Muscle of leg (tissue), 11 donors: ENCODE results near the gene TNNC1. TPM values are rescaled to one million over a fixed set of nuclear protein-coding genes. Genes with fewer than 3 reads are reported as not detected.

Experiments
- DNase-seq: peaks from one replicate; pipeline ENCODE4 v3.0.0; 2013
- H3K27ac ChIP-seq: one replicate; pipeline ENCODE4 v1.5.1; 2013; ENCODE audit warnings: mild to moderate bottlenecking, low read length, control low read depth
- H3K27me3 ChIP-seq: one replicate; pipeline ENCODE4 v1.6.1; 2013; ENCODE audit warnings: low read length; ENCODE audit not compliant: control insufficient read depth, insufficient read depth
- H3K36me3 ChIP-seq: one replicate; pipeline ENCODE4 v1.6.1; 2013; ENCODE audit warnings: low read length; ENCODE audit not compliant: control insufficient read depth, insufficient read depth
- H3K4me1 ChIP-seq: one replicate; pipeline ENCODE4 v1.6.1; 2013; ENCODE audit warnings: low read length; ENCODE audit not compliant: control insufficient read depth, insufficient read depth
- H3K4me3 ChIP-seq: one replicate; pipeline ENCODE4 v1.5.1; 2013; ENCODE audit warnings: low read length, control low read depth
- H3K9me3 ChIP-seq: replicated peaks from 2 replicates; pipeline ENCODE4 v1.6.1; 2013; ENCODE audit warnings: low read depth, low read length; ENCODE audit not compliant: control insufficient read depth
- WGBS: methylation state at CpG from one replicate; pipeline ENCODE4 v1.1.5; 2013; ENCODE audit warnings: missing lambda C conversion rate; ENCODE audit not compliant: insufficient coverage; 5-methylcytosine and 5-hydroxymethylcytosine counted together
- polyA plus RNA-seq, 8 donors: library from polyadenylated mRNA; unstranded; fragments of 120-200 nt; gene quantifications; one replicate each; pipeline versions ENCODE4 v1.2.1 to v1.2.3, GENCODE V29; 2013; ENCODE audit warnings: inconsistent platforms in 1 of 8, low replicate concordance in 1 of 8; ENCODE audit not compliant: insufficient read length in 8 of 8, insufficient read depth in 1 of 8
- total RNA-seq: library from RNA; stranded (reverse); fragments of 120-200 nt; gene quantifications from one replicate; pipeline ENCODE4 v1.2.4, GENCODE V29; 2013

TNNC1 gene
- total and polyA plus RNA-seq, 9 donors: 521 to 1,724 (median 617) TPM

GRCh38 chr3:52458770-52459545 lies 5.1 kb upstream of the TNNC1 start:
- Histone ChIP-seq H3K27ac (no peak overlapping the region), H3K4me1 (peaks cover 27% of the 10 kb centered on the region), H3K36me3 (peaks cover 40% of the 10 kb centered on the region), H3K9me3 (no peaks in the 10 kb centered on the region), H3K4me3 (no peak overlapping the region), H3K27me3 (no peaks in the 10 kb centered on the region)
- WGBS: 99% methylated on average over 8 of the region's 14 CpGs
- no peak for DNase-seq

- Histone ChIP-seq H3K27ac (no peak overlapping the region), H3K27me3 (no peaks in the 10 kb centered on the region), H3K9me3 (no peaks in the 10 kb centered on the region), H3K4me1 (peaks cover 34% of the 10 kb centered on the region), H3K4me3 (no peak overlapping the region), H3K36me3 (peaks cover 40% of the 10 kb centered on the region)
- 100% methylated on average over 4 of the region's 6 CpGs for WGBS
- no peak for DNase-seq
Observed at GRCh38 chr3:52458031-52458760, 4.4 kb upstream of the TNNC1 start.

- no CpG with 5 or more reads among the region's 5 CpGs for WGBS
- H3K27ac ChIP-seq: peak overlapping the region; percentile 92
- peaks cover 47% of the 10 kb centered on the region for H3K4me1 ChIP-seq
- DNase-seq: no peak
- no peaks in the 10 kb centered on the region for H3K27me3 ChIP-seq
- H3K36me3 ChIP-seq: peaks cover 34% of the 10 kb centered on the region
- H3K9me3 ChIP-seq: no peaks in the 10 kb centered on the region
- H3K4me3 ChIP-seq: peak overlapping the region; percentile 99
Observed at GRCh38 chr3:52456800-52457183, 3.0 kb upstream of the TNNC1 start.

GRCh38 chr3:52456169-52456799 lies 2.4 kb upstream of the TNNC1 start:
- H3K4me1 ChIP-seq: peaks cover 47% of the 10 kb centered on the region
- no peaks in the 10 kb centered on the region for H3K9me3 ChIP-seq
- WGBS: 0% methylated on average over 1 of the region's 13 CpGs

GRCh38 chr3:52455283-52456168 lies 1.7 kb upstream of the TNNC1 start, which contains the start of gene NISCH:
NISCH (plus strand) TSS chr3:52455604; CDS start chr3:52455642, 38 bp downstream.
- peak; percentile 92 for DNase-seq
- H3K9me3 ChIP-seq: no peaks in the 10 kb centered on the region
- H3K27ac ChIP-seq: peak within 1 kb of the TSS; percentile 92
- H3K4me1 ChIP-seq: peaks cover 55% of the 10 kb centered on the region
- H3K36me3 ChIP-seq: peaks cover 27% of the 10 kb centered on the region
- no peaks in the 10 kb centered on the region for H3K27me3 ChIP-seq
- peak within 1 kb of the TSS; percentile 99 for H3K4me3 ChIP-seq
- WGBS: 1% methylated on average over 85 of the region's 86 CpGs

More at GRCh38 chr3:52456169-52456799, 2.4 kb upstream of the TNNC1 start:
- no peaks in the 10 kb centered on the region for H3K27me3 ChIP-seq
- H3K27ac ChIP-seq: peak overlapping the region; percentile 92
- H3K4me3 ChIP-seq: peak overlapping the region; percentile 99
- H3K36me3 ChIP-seq: peaks cover 34% of the 10 kb centered on the region
- peak; percentile 88 for DNase-seq

GRCh38 chr3:52454938-52455282 lies 1.1 kb upstream of the TNNC1 start:
- H3K4me1 ChIP-seq: peaks cover 61% of the 10 kb centered on the region
- WGBS: 66% methylated on average over 11 of the region's 11 CpGs
- peak overlapping the region; percentile 99 for H3K4me3 ChIP-seq

GRCh38 chr3:52454250-52454937 lies 553 bp upstream of the TNNC1 start:
- Histone ChIP-seq H3K27ac (peak overlapping the region; percentile 90), H3K36me3 (peaks cover 21% of the 10 kb centered on the region), H3K9me3 (no peaks in the 10 kb centered on the region), H3K4me3 (no peak overlapping the region), H3K27me3 (no peaks in the 10 kb centered on the region), H3K4me1 (peaks cover 64% of the 10 kb centered on the region)
- DNase-seq: no peak
- WGBS: 67% methylated on average over 6 of the region's 8 CpGs

More at GRCh38 chr3:52454938-52455282, 1.1 kb upstream of the TNNC1 start:
- peaks cover 21% of the 10 kb centered on the region for H3K36me3 ChIP-seq
- H3K27me3 ChIP-seq: no peaks in the 10 kb centered on the region
- H3K27ac ChIP-seq: peak overlapping the region; percentile 90
- no peaks in the 10 kb centered on the region for H3K9me3 ChIP-seq
- no peak for DNase-seq

- Histone ChIP-seq H3K27me3 (no peaks in the 10 kb centered on the region), H3K4me3 (peak overlapping the region; percentile 35), H3K9me3 (no peaks in the 10 kb centered on the region), H3K27ac (peak overlapping the region; percentile 77), H3K4me1 (peaks cover 69% of the 10 kb centered on the region), H3K36me3 (peaks cover 4% of the 10 kb centered on the region)
- peak; percentile 54 for DNase-seq
- 50% methylated on average over 7 of the region's 11 CpGs for WGBS
Observed at GRCh38 chr3:52452570-52453221, 1.1 kb downstream of the TNNC1 start.

GRCh38 chr3:52452126-52452525 lies 1.7 kb downstream of the TNNC1 start:
- Histone ChIP-seq H3K4me1 (peaks cover 65% of the 10 kb centered on the region), H3K9me3 (no peaks in the 10 kb centered on the region), H3K27ac (peak overlapping the region; percentile 29), H3K4me3 (no peak overlapping the region), H3K27me3 (no peaks in the 10 kb centered on the region), H3K36me3 (peaks cover 3% of the 10 kb centered on the region)
- DNase-seq: no peak
- WGBS: 100% methylated on average over 2 of the region's 6 CpGs
